Endodermal cell (in vitro differentiated cells): ENCODE measurements around the gene ATOX1. TPM values are rescaled to one million over a fixed set of nuclear protein-coding genes. Genes with fewer than 3 reads are reported as not detected.

Source experiments
- DNase-seq: peaks from one replicate; pipeline ENCODE4 v3.0.0-alpha.2; 2017
- H3K27ac ChIP-seq: 2 replicates; pipeline ENCODE4 v1.5.1; 2013; ENCODE audit warnings: mild to moderate bottlenecking, low read depth, low read length, moderate library complexity
- H3K27me3 ChIP-seq: 2 replicates; pipeline ENCODE4 v1.6.1; 2013; ENCODE audit warnings: mild to moderate bottlenecking, low read length, moderate library complexity; ENCODE audit not compliant: insufficient read depth, control insufficient read depth, poor library complexity, severe bottlenecking
- H3K36me3 ChIP-seq: 2 replicates; pipeline ENCODE4 v1.7.0; 2013; ENCODE audit warnings: mild to moderate bottlenecking, low read length, moderate library complexity; ENCODE audit not compliant: control insufficient read depth, insufficient read depth
- H3K4me1 ChIP-seq: one replicate; pipeline ENCODE4 v1.7.0; 2013; ENCODE audit warnings: low read length; ENCODE audit not compliant: control insufficient read depth, insufficient read depth
- H3K4me3 ChIP-seq: 2 replicates; pipeline ENCODE4 v1.5.1; 2013; ENCODE audit warnings: mild to moderate bottlenecking, low read length, moderate library complexity
- H3K9ac ChIP-seq: 2 replicates; pipeline ENCODE4 v1.6.1; 2013; ENCODE audit warnings: mild to moderate bottlenecking, low read length, moderate library complexity; ENCODE audit not compliant: poor library complexity, severe bottlenecking; ENCODE audit errors: extremely low read depth
- H3K9me3 ChIP-seq: 2 replicates; pipeline ENCODE4 v1.6.1; 2013; ENCODE audit warnings: mild to moderate bottlenecking, low read length, moderate library complexity; ENCODE audit not compliant: control insufficient read depth
- H3K27ac Mint-ChIP-seq: 2 replicates; pipeline ENCODE4 v1.8.0; 2020; ENCODE audit warnings: mixed read lengths
- H3K27me3 Mint-ChIP-seq: 2 replicates; pipeline ENCODE4 v1.8.0; 2021; ENCODE audit warnings: mild to moderate bottlenecking, mixed read lengths; ENCODE audit not compliant: insufficient read depth
- H3K36me3 Mint-ChIP-seq: 2 replicates; pipeline ENCODE4 v1.8.0; 2020; ENCODE audit warnings: low read depth, mixed read lengths
- H3K4me1 Mint-ChIP-seq: 2 replicates; pipeline ENCODE4 v1.8.0; 2020; ENCODE audit warnings: mixed read lengths
- H3K4me3 Mint-ChIP-seq: 2 replicates; pipeline ENCODE4 v1.8.0; 2020; ENCODE audit warnings: mild to moderate bottlenecking, moderate library complexity, mixed read lengths
- H3K9me3 Mint-ChIP-seq: 2 replicates; pipeline ENCODE4 v1.8.0; 2020; ENCODE audit warnings: mild to moderate bottlenecking, mixed read lengths
- CTCF ChIP-seq: fragments of 200-600 bp; sonication (generic); conservative IDR thresholded peaks from 2 replicates; pipeline ENCODE4 v1.5.0; 2021; ENCODE audit warnings: antibody characterized with exemption, mild to moderate bottlenecking
- WGBS, 2 experiments: methylation state at CpG; one replicate each; pipeline versions ENCODE4 v1.1.5 to v1.1.7; 2013; ENCODE audit warnings: missing lambda C conversion rate in 2 of 2, mixed read lengths in 1 of 2; ENCODE audit not compliant: insufficient coverage in 1 of 2, insufficient read length in 1 of 2; 5-methylcytosine and 5-hydroxymethylcytosine counted together
- total RNA-seq, 2 donors: library from RNA; stranded (reverse); fragmentation: NEBNext Ultra II Directional in 1 of 2; extraction: Animal tissue kit (Norgen Biotek cat#: 25700) in 1 of 2; gene quantifications; 2 replicates in 1 of 2; 3 replicates in 1 of 2; pipeline ENCODE4 v1.2.1, GENCODE V29; 2021

Gene ATOX1
- total RNA-seq, 2 donors from 2014 or later = 105 to 129 TPM

- DNase-seq = no peak
- no peak for TF ChIP-seq CTCF
- H3K27me3 Mint-ChIP-seq = no peaks in the 10 kb centered on the region
- Histone ChIP-seq H3K9ac (no peak overlapping the region), H3K4me1 (no peaks in the 10 kb centered on the region), H3K9me3 (no peaks in the 10 kb centered on the region), H3K27ac (no peak overlapping the region), H3K4me3 (no peak overlapping the region), H3K36me3 (no peaks in the 10 kb centered on the region), H3K27me3 (no peaks in the 10 kb centered on the region)
- peaks cover under 1% of the 10 kb centered on the region for H3K4me1 Mint-ChIP-seq
- H3K4me3 Mint-ChIP-seq = no peak overlapping the region
- H3K36me3 Mint-ChIP-seq = no peaks in the 10 kb centered on the region
- WGBS, 2 experiments = 78 to 86% methylated on average over 12 to 13 of the region's 13 CpGs
- no peak overlapping the region for H3K27ac Mint-ChIP-seq
- H3K9me3 Mint-ChIP-seq = peaks cover 4% of the 10 kb centered on the region
These were observed 49.2 kb downstream of the ATOX1 start for GRCh38 chr5:151709109-151709735.

- H3K36me3 ChIP-seq = no peaks in the 10 kb centered on the region
- H3K36me3 Mint-ChIP-seq = no peaks in the 10 kb centered on the region
- no peak for DNase-seq
- H3K27me3 Mint-ChIP-seq = no peaks in the 10 kb centered on the region
- H3K27me3 ChIP-seq = no peaks in the 10 kb centered on the region
- H3K4me3 ChIP-seq = no peak overlapping the region
- H3K27ac Mint-ChIP-seq = no peak overlapping the region
- H3K4me3 Mint-ChIP-seq = no peak overlapping the region
- H3K9ac ChIP-seq = no peak overlapping the region
- TF ChIP-seq CTCF = no peak
- H3K4me1 Mint-ChIP-seq = peaks cover 5% of the 10 kb centered on the region
- H3K9me3 ChIP-seq = no peaks in the 10 kb centered on the region
- no peak overlapping the region for H3K27ac ChIP-seq
- no peaks in the 10 kb centered on the region for H3K4me1 ChIP-seq
- H3K9me3 Mint-ChIP-seq = no peaks in the 10 kb centered on the region
These were observed 50.3 kb downstream of the ATOX1 start for GRCh38 chr5:151708126-151708525.

- Mint-ChIP-seq H3K36me3 (no peaks in the 10 kb centered on the region), H3K27ac (no peak overlapping the region), H3K9me3 (no peaks in the 10 kb centered on the region), H3K27me3 (no peaks in the 10 kb centered on the region), H3K4me3 (no peak overlapping the region), H3K4me1 (peaks cover 5% of the 10 kb centered on the region)
- H3K27me3 ChIP-seq = no peaks in the 10 kb centered on the region
- no peak overlapping the region for H3K4me3 ChIP-seq
- TF ChIP-seq CTCF = no peak
- WGBS, 2 experiments = 60 to 89% methylated on average over 2 of the region's 2 CpGs
- no peak for DNase-seq
- H3K27ac ChIP-seq = no peak overlapping the region
- H3K9me3 ChIP-seq = no peaks in the 10 kb centered on the region
- H3K36me3 ChIP-seq = no peaks in the 10 kb centered on the region
- no peak overlapping the region for H3K9ac ChIP-seq
- no peaks in the 10 kb centered on the region for H3K4me1 ChIP-seq
These were observed 50.9 kb downstream of the ATOX1 start for GRCh38 chr5:151707567-151707966.
